ENCODE measurements around the gene SLAMF8.

Gene SLAMF8

DNA sequence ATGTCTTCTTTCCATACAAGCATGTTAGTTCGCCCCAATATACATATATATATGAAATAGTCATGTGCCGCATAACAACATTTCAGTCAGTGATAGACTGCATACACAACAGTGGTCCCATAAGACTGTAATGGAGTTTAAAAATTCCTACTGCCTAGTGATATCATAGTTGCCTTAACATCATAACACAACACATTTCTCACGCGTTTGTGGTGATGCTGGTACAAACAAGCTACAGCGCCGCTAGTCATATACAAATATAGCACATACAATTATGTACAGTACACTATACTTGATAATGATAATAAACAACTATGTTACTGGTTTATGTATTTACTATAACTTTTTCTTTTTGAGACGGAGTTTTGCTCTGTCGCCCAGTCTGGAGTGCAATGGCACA is 10.7 kb upstream of the SLAMF8 start:
- POLR2A ChIA-PET (ENCODE audit: low non-redundant PET), result no interaction called here
- TF ChIP-seq, protein P1, sequence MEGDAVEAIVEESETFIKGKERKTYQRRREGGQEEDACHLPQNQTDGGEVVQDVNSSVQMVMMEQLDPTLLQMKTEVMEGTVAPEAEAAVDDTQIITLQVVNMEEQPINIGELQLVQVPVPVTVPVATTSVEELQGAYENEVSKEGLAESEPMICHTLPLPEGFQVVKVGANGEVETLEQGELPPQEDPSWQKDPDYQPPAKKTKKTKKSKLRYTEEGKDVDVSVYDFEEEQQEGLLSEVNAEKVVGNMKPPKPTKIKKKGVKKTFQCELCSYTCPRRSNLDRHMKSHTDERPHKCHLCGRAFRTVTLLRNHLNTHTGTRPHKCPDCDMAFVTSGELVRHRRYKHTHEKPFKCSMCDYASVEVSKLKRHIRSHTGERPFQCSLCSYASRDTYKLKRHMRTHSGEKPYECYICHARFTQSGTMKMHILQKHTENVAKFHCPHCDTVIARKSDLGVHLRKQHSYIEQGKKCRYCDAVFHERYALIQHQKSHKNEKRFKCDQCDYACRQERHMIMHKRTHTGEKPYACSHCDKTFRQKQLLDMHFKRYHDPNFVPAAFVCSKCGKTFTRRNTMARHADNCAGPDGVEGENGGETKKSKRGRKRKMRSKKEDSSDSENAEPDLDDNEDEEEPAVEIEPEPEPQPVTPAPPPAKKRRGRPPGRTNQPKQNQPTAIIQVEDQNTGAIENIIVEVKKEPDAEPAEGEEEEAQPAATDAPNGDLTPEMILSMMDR (conservative IDR thresholded peaks at IDR 0.05; ENCODE audit: low read depth), result no peak
- no peak overlapping the region for H3K27ac ChIP-seq
- DNase-seq (ENCODE audit: low spot score), result no peak
- CTCF ChIA-PET, result no interaction called here

DNA sequence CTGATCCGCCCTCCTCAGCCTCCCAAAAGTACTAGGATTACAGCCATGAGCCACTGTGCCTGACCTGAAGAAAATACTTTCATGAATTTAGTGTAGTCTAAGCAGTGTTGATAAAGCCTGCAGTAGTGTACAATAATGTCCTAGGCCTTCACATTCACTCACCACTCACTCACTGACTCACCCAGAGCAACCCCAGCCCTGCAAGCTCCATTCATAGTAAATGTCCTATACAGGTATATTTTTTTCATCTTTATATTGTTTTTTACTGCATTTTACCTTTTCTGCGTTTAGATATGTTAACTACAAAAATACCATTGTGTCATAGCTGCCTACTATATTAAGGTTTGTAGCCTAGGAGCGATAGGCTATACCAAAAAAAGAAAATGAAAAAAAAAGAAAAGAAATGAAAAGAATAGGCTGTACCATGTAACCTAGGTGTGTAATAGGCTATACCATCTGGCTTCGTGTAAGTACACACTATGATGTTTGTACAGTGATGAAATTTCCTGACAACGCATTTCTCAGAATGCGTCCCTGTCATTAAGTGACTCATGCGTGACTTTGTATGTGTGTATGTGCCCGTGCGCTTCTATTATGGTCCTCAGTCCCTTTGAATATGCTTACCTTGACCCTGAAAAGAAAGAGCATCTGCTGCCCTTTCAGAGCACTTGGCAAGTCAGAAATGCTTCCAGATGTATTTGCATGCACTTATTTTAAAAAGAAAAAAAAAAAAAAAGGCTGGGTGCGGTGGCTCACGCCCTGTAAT is 9.2 kb upstream of the SLAMF8 start:
- ChIA-PET CTCF (interaction anchor here (1.1 kb wide), 1 partner anchor 18 kb away, joined by 4 read pairs; no protein-coding TSS in a partner anchor), POLR2A (ENCODE audit: low non-redundant PET) (no interaction called here)
- H3K27ac ChIP-seq, result 0 out of 2 replicates have a peak overlapping the region, but pooled peaks have one; percentile 30
- peak; percentile 5 for DNase-seq (ENCODE audit: low spot score)
- TF ChIP-seq, protein P1 (conservative IDR thresholded peaks at IDR 0.05; ENCODE audit: low read depth), result no peak

DNA sequence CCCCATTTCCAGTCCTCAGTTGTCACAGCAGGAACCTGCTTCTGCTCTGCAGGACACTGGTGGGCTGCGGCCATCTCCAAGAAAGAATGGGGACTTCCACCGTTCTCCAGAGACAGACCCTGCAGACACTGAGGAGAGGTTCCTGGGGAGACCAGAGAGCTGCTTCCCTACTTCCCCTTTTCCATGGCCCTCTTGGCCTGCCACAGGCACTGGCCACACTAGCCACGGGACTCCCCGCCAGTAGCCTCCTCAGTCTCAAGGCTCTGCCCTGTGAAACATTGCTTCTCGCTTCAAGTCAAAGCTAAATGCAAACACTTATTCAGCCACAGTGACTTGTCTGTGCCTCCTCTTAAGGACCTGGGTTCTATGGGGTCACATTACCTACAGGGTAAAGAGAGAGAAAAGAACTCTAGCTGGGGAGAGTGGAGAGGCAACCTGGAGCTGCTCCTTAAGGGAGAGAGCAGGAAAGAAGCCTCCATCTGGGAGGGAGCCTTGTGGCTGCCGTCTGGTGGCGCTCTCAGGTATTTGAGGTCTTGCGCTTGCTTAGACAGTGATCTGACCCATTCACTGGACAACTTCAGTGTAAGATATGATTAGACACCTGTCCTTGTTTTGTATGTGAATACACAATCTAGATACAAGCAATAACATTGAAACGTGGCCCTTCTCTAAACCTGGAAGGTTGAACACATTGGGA is 5.4 kb upstream of the SLAMF8 start:
- DNase-seq (ENCODE audit: low spot score), result no peak
- TF ChIP-seq, protein P1 (conservative IDR thresholded peaks at IDR 0.05; ENCODE audit: low read depth), result no peak
- H3K27ac ChIP-seq, result no peak overlapping the region
- ChIA-PET CTCF (interaction anchor here (0.6 to 1.2 kb wide), 2 partner anchors 22 to 289 kb away, joined by 3 to 4 read pairs; no protein-coding TSS in a partner anchor), POLR2A (ENCODE audit: low non-redundant PET) (no interaction called here)

DNA sequence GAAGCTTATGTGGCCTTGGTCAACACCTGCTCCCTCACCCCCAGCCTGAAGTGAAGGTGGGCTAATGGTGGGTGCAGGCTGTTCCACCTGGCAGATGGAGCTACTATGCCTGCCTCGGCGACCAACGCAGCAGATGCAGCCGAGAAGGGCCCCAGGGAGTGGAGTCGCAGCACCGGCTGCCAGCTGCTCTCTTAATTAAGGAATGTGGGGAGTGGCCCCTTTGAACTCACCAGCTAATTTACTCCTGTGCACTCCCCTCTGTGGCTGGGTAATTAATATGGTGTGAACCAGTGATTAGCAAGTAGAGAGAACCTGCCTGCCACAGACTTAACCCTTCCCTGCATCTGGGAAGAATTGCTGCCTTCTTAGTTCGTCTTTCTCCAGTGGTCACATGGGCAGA is 3.3 kb upstream of the SLAMF8 start:
- no peak for DNase-seq (ENCODE audit: low spot score)
- CTCF ChIA-PET, result no interaction called here
- POLR2A ChIA-PET (ENCODE audit: low non-redundant PET), result no interaction called here
- TF ChIP-seq, protein P1 (conservative IDR thresholded peaks at IDR 0.05; ENCODE audit: low read depth), result no peak
- H3K27ac ChIP-seq, result no peak overlapping the region

DNA sequence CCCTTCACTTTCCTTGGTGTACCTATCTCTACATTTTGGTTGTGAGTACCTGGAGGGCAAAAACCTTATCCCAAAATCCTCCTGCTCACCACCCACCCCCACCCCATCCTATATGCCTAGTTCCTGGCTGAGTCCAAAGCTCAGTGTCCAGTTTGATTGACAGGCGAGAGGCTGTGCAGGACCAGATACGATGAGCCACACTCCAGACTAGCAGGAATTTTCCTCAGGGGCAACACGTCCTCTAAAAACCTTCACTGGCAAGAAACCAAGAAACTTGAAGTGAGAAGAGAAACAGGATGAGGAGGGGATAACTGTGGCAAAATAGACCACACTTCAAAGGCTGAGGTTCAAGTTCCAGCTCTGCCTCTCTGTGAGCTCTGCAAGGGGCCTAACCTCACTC is 1.1 kb upstream of the SLAMF8 start:
- TF ChIP-seq, protein P1 (conservative IDR thresholded peaks at IDR 0.05; ENCODE audit: low read depth), result no peak
- ChIA-PET POLR2A (ENCODE audit: low non-redundant PET) (interaction anchor here (0.6 kb wide), 1 partner anchor 45 kb away, joined by 5 read pairs; no protein-coding TSS in a partner anchor), CTCF (interaction anchor here (0.8 kb wide), 1 partner anchor 67 kb away, joined by 5 read pairs; no protein-coding TSS in a partner anchor)
- no peak overlapping the region for H3K27ac ChIP-seq
- DNase-seq (ENCODE audit: low spot score), result no peak

DNA sequence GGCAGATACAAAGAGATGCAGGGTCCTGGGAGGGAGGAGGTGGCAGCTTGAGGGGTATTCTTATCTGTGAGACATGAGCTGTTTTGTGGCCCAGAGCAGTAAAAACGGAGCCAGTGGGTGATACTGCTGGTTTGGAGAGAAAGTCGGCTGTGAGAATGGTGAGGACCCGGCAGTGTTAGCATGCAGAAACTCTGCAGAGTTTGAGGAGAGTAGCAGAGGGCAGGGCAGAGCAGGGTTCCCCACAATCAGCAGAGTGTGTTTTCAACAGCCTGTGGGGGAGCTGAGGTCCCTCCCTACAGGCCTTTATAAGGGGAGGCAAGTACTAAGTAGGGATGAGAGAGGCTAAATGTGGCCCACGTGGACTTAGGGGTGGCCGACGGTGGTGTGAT is 423 bp downstream of the SLAMF8 start:
- TF ChIP-seq, protein P1 (conservative IDR thresholded peaks at IDR 0.05; ENCODE audit: low read depth), result no peak
- CTCF ChIA-PET, result no interaction called here
- no peak overlapping the region for H3K27ac ChIP-seq
- DNase-seq (ENCODE audit: low spot score), result no peak
- POLR2A ChIA-PET (ENCODE audit: low non-redundant PET), result no interaction called here

Measured in RWPE1 (cell line).